HG03432 (cell line): ENCODE measurements around the gene RGS9BP.
"Not testable (repeated sequence)": the region's sequence is repeated elsewhere in the genome, so short reads cannot be mapped to it uniquely, and the experiment has no call there.

Experiments used
- ATAC-seq: cut with Tn5 transposase; IDR thresholded peaks from one replicate; pipeline ENCODE4 v1.9.1; 2021; ENCODE audit warnings: mild to moderate bottlenecking, moderate library complexity; ENCODE audit not compliant: unreplicated experiment

RGS9BP gene

GRCh38 chr19:32671883-32672593, 3.6 kb upstream of the RGS9BP start:
- no peak for ATAC-seq

GRCh38 chr19:32672841-32673240, 2.8 kb upstream of the RGS9BP start:
- no peak for ATAC-seq

DNA sequence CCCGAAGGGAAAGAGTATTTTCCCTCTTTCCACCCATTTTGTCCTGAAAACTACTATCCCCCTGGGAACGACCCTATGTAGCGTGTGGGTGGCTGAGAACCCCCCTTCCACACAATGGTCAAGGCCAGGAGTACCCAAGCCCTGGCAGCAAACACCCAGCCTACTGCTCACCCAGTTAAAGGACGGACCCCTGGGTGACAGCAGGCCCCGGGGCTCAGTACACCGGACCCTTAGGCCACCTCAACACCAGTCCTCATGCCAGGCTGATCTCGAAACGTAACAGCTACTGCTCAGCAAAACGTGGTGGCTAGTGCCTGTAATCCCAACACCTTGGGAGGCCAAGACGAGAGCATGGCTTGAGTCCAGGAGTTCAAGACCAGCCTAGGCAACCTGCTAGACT, 2.1 kb upstream of the RGS9BP start:
- ATAC-seq = no peak

GRCh38 chr19:32674153-32674930, 1.3 kb upstream of the RGS9BP start:
- ATAC-seq = peak; percentile 15

GRCh38 chr19:32674931-32675719, 523 bp upstream of the RGS9BP start, which contains the start of gene ANKRD27:
Gene ANKRD27, minus strand, starts transcription at chr19:32675180. Its CDS starts 16,165 bp downstream, at chr19:32659015.
- ATAC-seq = peak; percentile 96

DNA sequence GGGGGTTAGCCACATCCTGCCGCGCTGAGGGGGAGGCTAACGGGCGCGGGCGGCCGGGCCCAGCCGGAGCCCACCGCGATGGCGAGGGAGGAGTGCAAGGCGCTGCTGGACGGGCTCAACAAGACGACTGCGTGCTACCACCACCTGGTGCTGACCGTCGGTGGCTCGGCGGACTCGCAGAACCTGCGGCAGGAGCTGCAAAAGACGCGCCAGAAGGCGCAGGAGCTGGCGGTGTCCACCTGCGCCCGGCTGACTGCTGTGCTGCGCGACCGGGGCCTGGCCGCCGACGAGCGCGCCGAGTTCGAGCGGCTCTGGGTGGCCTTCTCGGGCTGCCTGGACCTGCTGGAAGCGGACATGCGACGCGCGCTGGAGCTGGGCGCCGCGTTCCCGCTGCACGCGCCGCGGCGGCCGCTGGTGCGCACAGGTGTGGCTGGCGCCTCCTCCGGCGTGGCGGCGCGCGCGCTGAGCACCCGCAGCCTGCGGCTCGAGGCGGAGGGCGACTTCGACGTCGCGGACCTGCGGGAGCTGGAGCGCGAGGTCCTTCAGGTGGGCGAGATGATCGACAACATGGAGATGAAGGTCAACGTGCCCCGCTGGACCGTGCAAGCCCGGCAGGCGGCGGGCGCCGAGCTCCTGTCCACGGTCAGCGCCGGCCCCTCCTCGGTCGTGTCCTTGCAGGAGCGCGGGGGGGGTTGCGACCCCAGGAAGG, 692 bp downstream of the RGS9BP start:
- ATAC-seq = no peak

- ATAC-seq = no peak
Measured at GRCh38 chr19:32676895-32677359, 1.3 kb downstream of the RGS9BP start.

DNA sequence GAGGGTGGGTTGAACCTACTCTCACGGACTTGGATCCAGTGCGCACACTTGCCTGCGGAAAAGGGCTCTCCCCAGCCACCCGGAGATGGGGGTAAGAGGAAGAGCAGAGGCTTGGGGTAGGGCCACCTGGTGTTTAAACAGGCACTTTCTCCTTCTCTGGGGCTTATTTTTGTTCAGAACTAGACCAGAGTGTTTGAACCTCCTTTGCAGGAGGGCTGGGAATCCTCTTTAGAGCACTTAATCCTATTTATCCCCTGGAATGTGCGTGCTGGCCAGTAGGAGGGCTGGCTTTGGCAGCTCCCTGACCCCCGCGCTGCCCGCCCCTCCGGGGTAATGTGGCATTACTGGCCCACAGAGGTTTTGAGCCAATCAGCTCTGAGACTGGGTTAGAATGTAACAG, 2.0 kb downstream of the RGS9BP start:
- ATAC-seq = no peak

- ATAC-seq = no peak
Measured at GRCh38 chr19:32680986-32681385, 5.3 kb downstream of the RGS9BP start.

DNA sequence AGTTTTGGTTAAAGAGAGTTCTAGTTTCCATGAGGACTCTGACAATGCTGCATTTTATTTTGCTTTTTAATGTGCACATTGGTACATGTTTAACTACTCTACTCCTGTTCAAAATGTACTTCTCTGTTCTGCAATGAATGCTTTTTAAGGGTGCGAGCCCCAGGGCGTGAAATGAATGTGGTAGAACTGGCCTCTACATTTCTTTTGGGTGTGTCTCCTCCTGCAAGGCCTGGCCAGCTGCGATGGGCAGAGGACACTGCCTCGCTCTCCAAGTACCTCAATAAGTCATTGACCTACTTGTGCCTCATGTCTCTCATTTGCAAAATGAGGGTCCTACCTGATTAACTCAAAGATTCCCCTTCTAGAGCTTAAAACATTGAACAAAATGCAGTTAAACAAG, 6.7 kb downstream of the RGS9BP start:
- no peak for ATAC-seq

- ATAC-seq = no peak
Measured at GRCh38 chr19:32686847-32687475, 11.3 kb downstream of the RGS9BP start.

DNA sequence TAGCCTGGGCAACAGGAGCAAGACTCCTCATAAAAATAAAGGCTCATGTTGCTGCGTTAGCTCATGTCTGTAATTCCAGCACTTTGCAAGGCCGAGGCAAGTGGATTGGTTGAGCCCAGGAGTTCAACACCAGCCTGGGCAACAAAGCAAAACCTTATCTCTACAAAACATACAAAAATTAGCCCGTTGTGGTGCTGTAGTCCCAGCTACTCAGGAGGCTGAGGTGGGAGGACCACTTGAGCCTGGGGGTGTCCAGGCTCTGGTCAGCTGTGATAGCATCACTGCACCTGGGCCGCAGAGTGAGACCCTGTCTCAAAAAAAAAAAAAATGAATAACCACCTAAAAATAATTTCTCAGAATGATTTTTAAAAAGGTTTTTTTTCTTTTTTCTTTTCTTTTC, 12.0 kb downstream of the RGS9BP start:
- ATAC-seq = no peak

- ATAC-seq = no peak
Measured at GRCh38 chr19:32688311-32688710, 12.7 kb downstream of the RGS9BP start.

- peak; percentile 91 for ATAC-seq
Measured at GRCh38 chr19:32691291-32691951, 15.8 kb downstream of the RGS9BP start, which contains the start of gene NUDT19. Gene NUDT19, plus strand, starts transcription at chr19:32691821. Its CDS starts 140 bp downstream, at chr19:32691961.

- peak; percentile 73 for ATAC-seq
Measured at GRCh38 chr19:32691952-32692726, 16.5 kb downstream of the RGS9BP start.

GRCh38 chr19:32692727-32693061, 17.0 kb downstream of the RGS9BP start:
- no peak for ATAC-seq

DNA sequence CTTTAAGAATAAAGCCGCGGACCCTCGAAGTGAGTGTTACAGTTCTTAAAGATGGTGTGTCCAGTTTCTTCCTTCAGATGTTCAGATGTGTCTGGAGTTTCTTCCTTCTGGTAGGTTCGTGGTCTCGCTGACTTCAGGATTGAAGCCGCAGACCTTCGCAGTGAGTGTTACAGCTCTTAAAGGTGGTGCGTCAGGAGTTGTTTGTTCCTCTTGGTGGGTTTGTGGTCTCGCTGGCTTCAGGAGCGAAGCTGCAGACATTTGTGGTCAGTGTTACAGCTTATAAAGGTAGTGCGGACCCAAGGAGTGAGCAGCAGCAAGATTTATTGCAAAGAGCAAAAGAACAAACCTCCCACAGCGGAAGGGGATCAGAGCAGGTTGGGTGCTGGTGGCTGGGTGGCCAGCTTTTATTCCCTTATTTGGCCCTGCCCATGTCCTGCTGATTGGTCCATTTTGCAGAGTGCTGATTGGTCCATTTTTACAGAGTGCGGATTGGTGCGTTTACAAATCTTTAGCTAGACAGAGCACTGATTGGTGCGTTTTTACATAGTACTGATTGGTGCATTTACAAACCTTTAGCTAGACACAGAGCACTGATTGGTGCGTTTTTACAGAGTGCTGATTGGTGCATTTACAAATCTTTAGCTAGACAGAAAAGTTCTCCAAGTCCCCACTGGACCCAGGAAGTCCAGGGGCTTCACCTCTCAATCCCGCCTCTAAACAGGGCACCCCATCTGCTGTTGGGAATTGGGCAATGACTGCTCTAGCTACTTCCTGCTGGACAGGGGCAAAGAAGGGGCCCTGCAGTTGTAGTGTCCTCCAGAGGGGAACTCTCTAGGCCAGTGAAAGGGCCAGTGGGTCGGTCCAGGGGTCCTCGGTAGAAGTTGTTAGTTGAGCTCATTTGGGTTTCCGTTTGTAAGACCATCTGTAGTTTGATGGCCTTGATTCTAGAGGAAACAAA, 17.8 kb downstream of the RGS9BP start:
- ATAC-seq = not testable (repeated sequence)

GRCh38 chr19:32694316-32694715, 18.7 kb downstream of the RGS9BP start:
- not testable (repeated sequence) for ATAC-seq
